ENCODE measurements around the gene BACE1-AS.
"Not testable (repeated sequence)": the region's sequence is repeated elsewhere in the genome, so short reads cannot be mapped to it uniquely, and the experiment has no call there.

BACE1-AS gene

GRCh38 chr11:117292616-117293015 lies 1.5 kb downstream of the BACE1-AS start:
- DNase-seq: no peak

GRCh38 chr11:117295438-117296137 lies 4.4 kb downstream of the BACE1-AS start:
- DNase-seq: no peak

GRCh38 chr11:117296881-117297280 lies 5.7 kb downstream of the BACE1-AS start:
- DNase-seq: no peak

DNA sequence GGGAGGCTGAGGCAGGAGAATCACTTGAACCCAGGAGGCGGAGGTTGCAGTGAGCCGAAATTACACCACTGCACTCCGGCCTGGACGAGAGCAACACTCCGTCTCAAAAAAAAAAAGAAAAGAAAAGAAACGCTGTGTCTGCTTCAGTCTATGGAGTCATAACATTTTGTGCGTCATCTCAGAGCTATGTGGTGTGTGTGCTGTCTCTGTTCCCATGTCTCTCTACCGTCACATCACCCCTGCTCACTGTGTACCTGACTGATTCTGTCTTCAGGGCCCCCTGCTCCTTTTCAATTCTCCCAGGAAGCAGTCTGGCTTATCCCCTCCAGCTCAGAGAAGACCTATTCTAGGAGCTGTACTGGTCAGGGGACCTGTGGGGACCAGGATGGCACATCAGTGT lies 7.0 kb downstream of the BACE1-AS start:
- no peak for DNase-seq

GRCh38 chr11:117299351-117300282 lies 8.5 kb downstream of the BACE1-AS start:
- peak; percentile 77 for DNase-seq

GRCh38 chr11:117300283-117300663 lies 9.1 kb downstream of the BACE1-AS start:
- DNase-seq: peak; percentile 82

GRCh38 chr11:117300773-117301172 lies 9.6 kb downstream of the BACE1-AS start:
- DNase-seq: no peak

- no peak for DNase-seq
Measured at GRCh38 chr11:117302228-117302627, 11.1 kb downstream of the BACE1-AS start.

- DNase-seq: no peak
Measured at GRCh38 chr11:117303101-117303500, 12.0 kb downstream of the BACE1-AS start.

DNA sequence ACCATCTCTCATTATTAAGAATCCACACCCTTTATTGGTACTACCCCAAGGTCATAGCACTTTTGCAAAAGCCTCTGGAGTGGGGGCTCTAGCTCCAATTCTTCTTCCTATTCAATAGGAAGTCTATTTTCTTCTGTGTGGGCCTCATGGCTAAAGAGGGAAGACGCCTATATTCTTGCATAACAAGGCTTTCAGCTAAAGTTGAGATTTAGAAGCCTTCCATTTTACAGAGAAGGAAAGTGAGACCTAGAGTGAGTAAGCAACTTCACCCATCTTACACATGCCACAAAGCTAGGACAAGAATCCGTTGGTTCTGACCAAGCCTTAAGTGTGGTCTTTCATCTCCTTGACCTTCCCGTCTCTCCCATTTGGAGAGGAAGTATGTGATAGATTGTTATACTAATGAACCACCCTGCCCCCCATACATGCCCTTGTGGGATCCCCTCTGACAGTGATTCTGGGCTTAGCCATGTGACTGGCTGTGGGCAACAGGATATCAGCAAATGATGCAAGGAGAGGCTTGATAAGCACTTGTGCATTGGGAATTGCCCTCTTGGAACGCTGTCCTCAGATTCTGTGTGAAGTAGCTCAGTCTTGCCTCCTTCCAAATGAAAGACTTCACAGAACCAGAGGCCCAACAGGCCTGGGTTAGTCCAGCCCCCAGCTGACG lies 12.6 kb downstream of the BACE1-AS start:
- DNase-seq: no peak

DNA sequence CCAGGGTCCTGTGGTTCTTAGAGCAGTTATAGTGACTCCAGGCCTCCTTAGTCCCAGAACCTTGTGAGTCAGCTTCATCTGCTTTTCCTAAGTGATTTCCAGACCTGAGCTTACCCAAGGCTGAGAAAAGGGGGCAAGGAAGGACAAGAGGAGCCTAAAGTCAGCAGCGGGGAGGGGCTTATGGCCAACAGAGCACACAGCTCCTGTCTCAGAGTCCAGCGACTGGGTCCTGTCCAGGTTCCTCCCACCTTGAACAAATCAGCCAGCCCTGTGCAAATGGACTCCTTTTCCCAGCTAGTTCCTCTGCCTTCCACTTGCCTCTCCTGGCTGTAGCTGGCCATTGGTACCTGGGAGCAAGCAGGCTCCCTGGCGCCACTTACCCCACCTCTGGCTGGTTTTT lies 14.0 kb downstream of the BACE1-AS start:
- DNase-seq: no peak

DNA sequence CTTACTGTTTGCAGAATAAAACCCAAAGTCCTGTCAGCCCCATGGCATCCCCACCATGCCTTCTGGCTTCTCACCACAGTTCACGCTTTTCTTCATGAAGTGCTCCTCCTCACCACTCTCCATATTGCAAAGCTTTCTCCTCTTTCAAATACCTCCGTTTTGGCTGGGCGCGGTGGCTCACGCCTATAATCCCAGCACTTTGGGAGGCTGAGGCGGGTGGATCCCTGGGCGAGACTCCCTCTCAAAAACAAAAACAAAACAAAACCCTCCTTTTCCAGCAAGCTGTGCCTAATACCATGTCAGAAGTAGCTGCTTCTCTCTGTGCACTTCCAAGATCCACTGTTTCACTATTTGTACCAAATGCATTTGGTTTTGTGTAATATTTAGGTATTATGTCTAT lies 18.2 kb downstream of the BACE1-AS start:
- no peak for DNase-seq

GRCh38 chr11:117313091-117313490 lies 21.9 kb downstream of the BACE1-AS start:
- no peak for DNase-seq

GRCh38 chr11:117313828-117314768 lies 23.0 kb downstream of the BACE1-AS start:
- DNase-seq: no peak

DNA sequence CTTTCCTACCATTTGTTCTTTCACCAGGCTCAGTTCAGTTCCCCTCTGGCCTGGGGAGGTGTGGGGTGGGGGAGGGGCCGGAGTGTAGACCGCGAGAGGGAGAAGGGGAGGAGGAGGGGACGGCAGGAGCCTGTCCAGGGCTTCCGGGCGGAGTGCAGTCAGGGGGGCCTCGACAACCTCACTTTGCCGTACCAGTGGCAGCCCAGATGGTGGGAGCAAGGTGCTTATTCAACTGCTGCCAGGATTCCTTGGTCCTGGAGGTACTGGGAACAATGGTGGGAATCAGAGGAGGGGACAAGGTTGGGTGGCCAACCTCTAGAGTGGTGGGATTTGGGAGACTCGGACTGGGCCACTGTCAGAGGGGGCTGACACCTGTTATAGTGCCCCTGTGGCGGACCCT lies 23.7 kb downstream of the BACE1-AS start:
- DNase-seq: no peak

DNA sequence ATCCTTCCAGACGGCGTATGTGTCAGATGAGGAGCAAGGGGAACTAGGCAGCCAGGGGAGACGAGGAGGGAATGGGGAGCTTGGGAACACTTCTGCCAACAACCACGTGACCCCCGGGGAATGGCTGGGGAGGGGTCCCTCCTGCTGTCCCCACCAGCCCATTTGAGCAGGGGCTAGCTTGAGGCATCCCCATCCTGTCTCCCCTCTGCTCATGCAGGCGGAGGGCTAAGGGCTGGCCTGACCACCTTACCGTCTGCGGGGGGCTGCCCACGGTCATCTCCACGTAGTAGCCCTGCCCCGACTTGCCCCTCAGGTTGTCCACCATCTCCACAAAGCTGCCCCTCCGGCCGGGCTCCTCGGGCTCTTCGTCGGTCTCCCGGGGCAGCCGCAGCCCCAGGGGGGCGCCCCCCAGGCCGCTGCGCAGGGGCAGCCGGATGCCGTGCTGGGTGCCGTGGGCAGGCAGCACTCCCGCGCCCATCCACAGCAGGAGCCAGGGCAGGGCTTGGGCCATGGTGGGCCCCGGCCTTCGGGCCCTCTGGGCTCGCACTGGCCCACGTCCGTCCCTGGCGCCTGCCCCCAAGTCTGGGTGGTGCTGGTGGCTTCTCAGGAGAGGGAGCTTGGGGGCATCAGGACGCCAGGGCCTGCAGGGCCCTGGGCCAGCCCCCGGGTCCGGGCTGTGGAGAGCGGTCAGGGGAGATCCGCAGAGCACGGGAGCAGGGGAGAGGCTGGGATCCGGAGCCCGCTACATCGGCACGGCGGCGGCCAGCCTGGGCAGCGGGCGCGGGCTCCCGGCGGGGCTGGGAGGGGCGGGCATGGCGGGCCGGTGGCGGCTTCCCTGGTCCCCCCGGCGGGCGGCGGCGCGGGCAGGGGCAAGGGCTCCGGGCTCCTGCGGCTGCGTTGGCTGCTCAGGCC lies 24.4 kb downstream of the BACE1-AS start:
- DNase-seq: no peak

DNA sequence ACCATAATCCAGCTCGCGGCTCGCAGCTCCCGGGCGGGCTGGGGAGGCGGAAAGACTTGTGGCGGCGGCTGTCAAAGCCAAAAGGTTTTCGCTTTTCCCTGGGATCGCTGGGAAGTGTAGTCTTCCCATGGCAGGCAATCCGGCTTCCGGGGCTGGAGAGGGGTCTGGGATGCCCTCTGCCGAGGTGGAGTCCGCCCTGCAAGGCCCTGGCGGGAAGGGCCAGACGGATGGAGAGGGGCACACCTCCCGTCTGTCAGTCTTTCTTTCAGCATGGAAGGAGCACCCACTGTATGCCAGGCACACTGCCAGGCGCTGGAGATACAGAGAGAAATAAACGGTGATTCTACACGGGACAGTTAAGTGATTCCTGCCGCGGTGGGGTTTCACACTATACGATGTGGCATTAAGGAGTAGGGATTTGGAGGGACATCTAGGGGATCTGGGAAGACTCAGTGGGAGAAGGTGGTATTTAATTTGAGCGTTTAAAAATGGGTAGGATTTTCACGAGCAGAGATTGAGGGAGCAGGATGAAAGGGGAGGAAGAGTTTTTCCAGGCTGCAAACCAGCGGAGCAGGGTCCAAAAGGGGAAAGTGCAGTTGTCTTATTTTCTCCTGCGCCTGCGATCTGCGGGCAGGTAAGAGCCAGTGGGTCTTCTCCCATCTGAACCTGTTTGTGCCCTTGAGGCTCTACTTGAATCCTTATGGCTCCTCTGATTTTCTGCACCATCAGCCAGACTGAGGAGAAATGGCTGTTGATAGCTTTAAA lies 25.2 kb downstream of the BACE1-AS start, which contains the start of gene BACE1:
Gene BACE1, minus strand, starts transcription at position 60 of the 765 bp plus-strand sequence. CDS start 461 bp downstream, outside the sequence.
- peak; percentile 90 for DNase-seq

DNA sequence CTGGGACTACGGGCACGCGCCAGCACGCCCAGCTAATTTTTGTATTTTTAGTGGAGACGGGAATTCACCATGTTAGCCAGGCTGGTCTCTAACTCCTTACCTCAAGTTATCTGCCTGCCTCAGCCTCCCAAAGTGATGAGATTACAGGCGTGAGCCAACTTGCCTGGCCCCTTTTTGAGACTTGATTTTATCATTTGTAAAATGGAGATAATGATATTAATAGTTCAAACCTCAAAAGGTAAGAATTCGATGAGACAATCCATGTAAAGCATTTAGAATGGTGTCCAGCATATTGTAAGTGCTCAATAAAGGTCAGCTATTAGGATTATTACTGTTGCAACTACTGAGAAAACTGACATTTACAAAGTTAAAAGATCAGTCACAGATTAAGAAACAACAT lies 27.6 kb downstream of the BACE1-AS start:
- DNase-seq: no peak

- DNase-seq: no peak
Measured at GRCh38 chr11:117319214-117319840, 28.2 kb downstream of the BACE1-AS start.

DNA sequence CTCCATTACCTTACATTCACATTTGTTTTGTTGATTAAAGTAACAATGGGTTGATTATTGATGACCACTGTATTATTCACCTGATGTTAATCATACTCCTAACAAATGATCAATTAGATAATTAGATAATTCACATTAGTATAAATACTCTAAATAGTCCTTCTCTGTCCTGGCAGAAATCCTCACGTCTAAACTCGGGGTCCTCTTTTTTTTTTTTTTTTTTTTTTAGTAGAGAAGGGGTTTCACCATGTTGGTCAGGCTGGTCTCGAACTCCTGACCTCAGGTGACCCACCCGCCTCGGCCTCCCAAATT lies 36.1 kb downstream of the BACE1-AS start:
- not testable (repeated sequence) for DNase-seq
